Body of pancreas (tissue), 4 donors: ENCODE results near the gene MAP3K5.

ENCODE experiments used
- POLR2A ChIP-seq, 3 donors: fragments of 450-650 bp; IDR thresholded peaks; one replicate each; pipeline ENCODE4 v1.6.1; 2016; ENCODE audit warnings: antibody characterized with exemption in 3 of 3, mild to moderate bottlenecking in 2 of 3
- TF ChIP-seq, protein P1 (sequence below), 7 experiments: fragments of 450-650 bp in 4 of 7; fragments of 200-600 bp in 3 of 7; sonication (generic) in 3 of 7; IDR thresholded peaks; one replicate each; pipeline ENCODE4 v1.5.1; 2016 to 2019; ENCODE audit warnings: antibody characterized with exemption in 7 of 7

DNA sequence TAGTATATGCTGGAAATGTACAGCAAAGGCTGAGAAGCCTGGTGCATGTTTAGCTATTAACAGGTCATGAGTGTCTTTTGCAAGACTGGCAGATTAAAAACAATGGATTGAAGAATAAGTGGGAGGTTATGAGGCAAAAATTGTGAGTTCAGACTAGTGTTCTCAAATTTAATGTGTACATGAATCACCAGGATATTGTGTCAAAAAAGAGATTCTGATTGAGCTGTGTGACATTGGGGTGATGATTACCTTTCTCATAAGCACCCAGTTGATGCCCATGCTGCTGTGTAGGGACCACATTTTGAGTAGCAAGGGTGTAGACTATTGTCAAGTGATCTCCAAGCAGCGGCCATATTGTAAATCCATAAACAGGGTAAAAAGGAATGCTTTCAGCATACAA, 44.8 kb downstream of the MAP3K5 start:
- TF ChIP-seq, protein P1, sequence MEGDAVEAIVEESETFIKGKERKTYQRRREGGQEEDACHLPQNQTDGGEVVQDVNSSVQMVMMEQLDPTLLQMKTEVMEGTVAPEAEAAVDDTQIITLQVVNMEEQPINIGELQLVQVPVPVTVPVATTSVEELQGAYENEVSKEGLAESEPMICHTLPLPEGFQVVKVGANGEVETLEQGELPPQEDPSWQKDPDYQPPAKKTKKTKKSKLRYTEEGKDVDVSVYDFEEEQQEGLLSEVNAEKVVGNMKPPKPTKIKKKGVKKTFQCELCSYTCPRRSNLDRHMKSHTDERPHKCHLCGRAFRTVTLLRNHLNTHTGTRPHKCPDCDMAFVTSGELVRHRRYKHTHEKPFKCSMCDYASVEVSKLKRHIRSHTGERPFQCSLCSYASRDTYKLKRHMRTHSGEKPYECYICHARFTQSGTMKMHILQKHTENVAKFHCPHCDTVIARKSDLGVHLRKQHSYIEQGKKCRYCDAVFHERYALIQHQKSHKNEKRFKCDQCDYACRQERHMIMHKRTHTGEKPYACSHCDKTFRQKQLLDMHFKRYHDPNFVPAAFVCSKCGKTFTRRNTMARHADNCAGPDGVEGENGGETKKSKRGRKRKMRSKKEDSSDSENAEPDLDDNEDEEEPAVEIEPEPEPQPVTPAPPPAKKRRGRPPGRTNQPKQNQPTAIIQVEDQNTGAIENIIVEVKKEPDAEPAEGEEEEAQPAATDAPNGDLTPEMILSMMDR (IDR thresholded peaks at IDR 0.05) = no peak
- no peak for TF ChIP-seq POLR2A (IDR thresholded peaks at IDR 0.05)
